HUES64 (cell line): Measurements from ENCODE around the gene SLC22A17.

Experiments
- H3K27ac ChIP-seq: 2 replicates; pipeline ENCODE4 v1.7.0; 2013; ENCODE audit warnings: low read depth, low read length, inconsistent platforms
- H3K27me3 ChIP-seq: 2 replicates; pipeline ENCODE4 v1.6.1; 2013; ENCODE audit warnings: mild to moderate bottlenecking, low read length; ENCODE audit not compliant: insufficient read depth
- H3K36me3 ChIP-seq: 2 replicates; pipeline ENCODE4 v1.6.1; 2013; ENCODE audit warnings: mild to moderate bottlenecking, low read length; ENCODE audit not compliant: insufficient read depth
- H3K4me1 ChIP-seq: 2 replicates; pipeline ENCODE4 v1.6.1; 2013; ENCODE audit warnings: mild to moderate bottlenecking, low read length, moderate library complexity; ENCODE audit not compliant: insufficient read depth
- H3K4me3 ChIP-seq: 2 replicates; pipeline ENCODE4 v1.5.1; 2013; ENCODE audit warnings: mild to moderate bottlenecking, low read length, moderate library complexity
- H3K9ac ChIP-seq: 2 replicates; pipeline ENCODE4 v1.6.1; 2013; ENCODE audit warnings: mild to moderate bottlenecking, low read depth, low read length
- H3K9me3 ChIP-seq: 2 replicates; pipeline ENCODE4 v1.6.1; 2013; ENCODE audit warnings: low read depth, low read length; ENCODE audit not compliant: insufficient read depth
- WGBS: fragments of 150-250, 120-280 bp; methylation state at CpG from one replicate; pipeline ENCODE4 v1.1.7; 2013; ENCODE audit warnings: missing lambda C conversion rate; 5-methylcytosine and 5-hydroxymethylcytosine counted together

SLC22A17 gene

DNA sequence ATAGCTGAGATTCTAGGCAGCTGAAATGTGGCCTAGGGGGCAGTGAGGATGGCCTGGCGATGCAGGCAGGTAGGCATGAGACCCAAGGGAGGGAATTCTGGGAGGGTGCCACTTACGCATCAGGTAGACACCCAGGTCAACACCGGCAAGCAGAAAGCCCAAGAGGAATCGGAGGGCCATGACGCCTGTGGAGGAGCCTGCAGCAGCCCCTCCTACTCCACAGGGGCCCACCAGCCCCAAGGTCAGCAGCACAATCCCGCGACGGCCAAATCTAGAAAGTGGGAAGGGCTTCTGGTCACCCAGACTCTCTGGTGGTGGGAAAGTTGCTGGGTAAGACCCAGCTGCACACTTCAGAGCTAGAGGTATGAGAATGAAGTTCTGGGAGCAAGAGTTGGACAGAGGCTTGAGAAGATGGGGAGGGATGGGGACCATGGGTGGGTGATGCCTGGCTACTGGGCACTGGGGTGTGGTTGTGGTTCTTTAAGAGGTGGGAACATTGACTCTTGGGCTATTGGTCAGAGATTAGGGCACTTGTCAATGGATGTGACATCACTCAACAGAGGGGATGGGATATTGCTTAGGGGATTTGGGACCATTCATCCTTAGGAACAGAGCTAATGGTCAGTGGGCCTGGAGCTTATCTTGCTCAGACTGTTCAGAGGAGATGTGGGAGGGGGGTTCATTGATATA lies 3.4 kb downstream of the SLC22A17 start:
- Histone ChIP-seq H3K4me1 (no peaks in the 10 kb centered on the region), H3K27me3 (peaks cover 26% of the 10 kb centered on the region), H3K36me3 (no peaks in the 10 kb centered on the region), H3K4me3 (no peak overlapping the region), H3K9me3 (no peaks in the 10 kb centered on the region), H3K9ac (no peak overlapping the region), H3K27ac (no peak overlapping the region)
- WGBS = 88% methylated on average over 8 of the region's 8 CpGs

DNA sequence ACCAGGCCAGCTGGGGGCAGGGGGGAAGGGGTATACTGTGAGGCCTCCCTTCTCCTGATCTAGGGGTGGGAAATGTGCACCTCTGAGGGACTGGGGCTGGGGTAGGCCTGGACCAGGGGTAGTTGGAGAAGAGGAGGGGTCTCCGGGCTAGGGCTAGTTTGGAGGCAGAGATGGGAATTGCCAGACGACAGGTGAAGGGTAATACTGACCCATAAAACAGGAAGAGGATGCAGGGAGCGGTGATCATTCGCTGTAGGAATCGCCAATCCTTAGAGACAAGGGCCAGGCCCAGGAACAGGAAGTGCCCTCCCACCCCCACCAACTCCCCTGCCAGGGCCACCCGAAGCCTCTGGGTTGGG lies 4.4 kb downstream of the SLC22A17 start:
- no peak overlapping the region for H3K9ac ChIP-seq
- no peaks in the 10 kb centered on the region for H3K9me3 ChIP-seq
- no peak overlapping the region for H3K27ac ChIP-seq
- H3K27me3 ChIP-seq = peaks cover 16% of the 10 kb centered on the region
- H3K36me3 ChIP-seq = no peaks in the 10 kb centered on the region
- 95% methylated on average over 6 of the region's 6 CpGs for whole genome bisulfite sequencing
- no peak overlapping the region for H3K4me3 ChIP-seq
- no peaks in the 10 kb centered on the region for H3K4me1 ChIP-seq

DNA sequence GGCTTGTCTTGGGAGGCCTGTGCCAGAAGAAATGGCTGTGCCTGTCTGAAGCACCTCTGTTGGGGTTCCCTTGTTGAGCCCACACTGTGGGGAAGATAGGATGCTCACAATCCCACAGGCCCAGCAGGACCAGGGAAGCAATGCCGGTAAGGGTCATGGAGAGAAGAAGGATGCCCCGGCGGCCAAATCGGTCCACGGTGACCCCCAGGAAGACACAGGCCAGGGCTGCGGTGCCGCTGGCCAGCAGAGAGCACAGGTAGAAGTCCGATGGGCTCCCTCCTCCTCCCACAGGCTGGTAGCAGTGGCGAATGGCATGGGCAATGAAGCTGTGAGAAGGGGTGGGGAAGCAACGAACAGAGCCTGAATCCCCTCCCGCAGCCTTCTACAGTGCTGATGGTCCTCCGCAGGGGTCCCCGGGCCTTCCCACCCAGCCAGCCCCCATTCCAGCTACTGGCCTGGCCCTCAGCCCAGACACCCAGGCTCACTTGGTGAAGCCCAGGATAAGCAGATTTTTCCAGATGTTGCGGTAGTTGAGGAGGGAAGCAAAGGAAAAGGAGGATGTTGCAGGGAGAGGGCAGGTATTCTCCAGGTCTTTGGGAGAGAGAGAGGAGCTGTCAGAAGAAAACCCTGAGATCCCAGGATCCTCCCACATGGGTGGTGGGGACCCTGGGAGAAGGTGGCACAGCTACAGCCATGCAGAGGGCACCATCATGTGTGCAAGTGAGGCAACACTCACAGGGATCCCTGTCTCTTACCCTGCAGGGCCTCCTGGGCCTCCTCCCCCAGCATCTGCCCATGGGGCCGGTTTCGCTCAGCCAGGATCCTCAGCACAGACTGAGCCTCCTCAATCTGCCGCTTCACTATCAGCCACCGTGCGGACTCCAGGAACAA lies 5.0 kb downstream of the SLC22A17 start:
- 95% methylated on average over 19 of the region's 19 CpGs for WGBS
- Histone ChIP-seq H3K36me3 (no peaks in the 10 kb centered on the region), H3K4me1 (no peaks in the 10 kb centered on the region), H3K27me3 (peaks cover 15% of the 10 kb centered on the region), H3K27ac (no peak overlapping the region), H3K9ac (no peak overlapping the region), H3K9me3 (no peaks in the 10 kb centered on the region), H3K4me3 (no peak overlapping the region)

DNA sequence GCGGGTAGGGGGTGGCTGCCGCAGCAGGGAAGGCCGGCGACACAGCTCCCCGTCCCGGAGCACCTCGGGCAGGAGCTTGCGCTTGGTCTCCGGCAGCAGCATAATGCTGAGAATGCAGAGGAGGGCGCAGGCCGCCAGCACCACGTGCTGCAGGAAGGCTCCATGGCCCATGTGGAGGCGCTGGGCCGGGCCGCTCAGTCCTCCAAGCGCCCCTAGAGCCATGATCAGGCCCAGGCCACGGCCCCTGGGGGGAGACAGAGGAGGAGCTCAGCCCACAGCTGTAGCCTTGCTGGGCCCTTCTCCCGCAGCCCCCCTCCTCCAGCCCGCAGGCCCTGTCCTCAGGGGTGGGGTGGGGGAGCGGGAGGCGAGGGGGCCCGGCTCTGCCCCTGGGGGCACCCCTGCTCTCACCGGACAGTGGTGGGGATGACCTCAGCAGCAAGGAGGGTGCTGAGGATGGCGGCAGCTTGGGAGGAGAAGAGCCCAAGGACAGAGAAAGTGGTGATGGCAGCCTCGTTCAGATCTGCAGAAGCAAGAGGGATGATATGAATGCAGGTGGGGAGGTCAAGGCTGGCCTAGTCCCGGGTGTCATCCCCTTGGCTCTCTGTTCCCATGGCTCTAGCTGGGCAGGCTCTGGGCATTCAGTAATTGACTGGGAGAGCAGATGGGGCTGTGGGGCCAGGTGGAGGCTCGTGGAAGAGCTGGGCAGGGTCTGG lies 5.8 kb downstream of the SLC22A17 start:
- Histone ChIP-seq H3K27me3 (peaks cover 12% of the 10 kb centered on the region), H3K4me3 (no peak overlapping the region), H3K4me1 (no peaks in the 10 kb centered on the region), H3K36me3 (no peaks in the 10 kb centered on the region), H3K9me3 (no peaks in the 10 kb centered on the region), H3K9ac (no peak overlapping the region), H3K27ac (no peak overlapping the region)
- 87% methylated on average over 27 of the region's 27 CpGs for WGBS

GRCh38 chr14:23345987-23346692 lies 6.5 kb downstream of the SLC22A17 start:
- Histone ChIP-seq H3K4me3 (no peak overlapping the region), H3K36me3 (no peaks in the 10 kb centered on the region), H3K27ac (no peak overlapping the region), H3K9ac (no peak overlapping the region), H3K9me3 (peaks cover 3% of the 10 kb centered on the region; the same call in 1 of the 2 replicates), H3K4me1 (no peaks in the 10 kb centered on the region), H3K27me3 (peaks cover 5% of the 10 kb centered on the region)
- 67% methylated on average over 13 of the region's 13 CpGs for WGBS

DNA sequence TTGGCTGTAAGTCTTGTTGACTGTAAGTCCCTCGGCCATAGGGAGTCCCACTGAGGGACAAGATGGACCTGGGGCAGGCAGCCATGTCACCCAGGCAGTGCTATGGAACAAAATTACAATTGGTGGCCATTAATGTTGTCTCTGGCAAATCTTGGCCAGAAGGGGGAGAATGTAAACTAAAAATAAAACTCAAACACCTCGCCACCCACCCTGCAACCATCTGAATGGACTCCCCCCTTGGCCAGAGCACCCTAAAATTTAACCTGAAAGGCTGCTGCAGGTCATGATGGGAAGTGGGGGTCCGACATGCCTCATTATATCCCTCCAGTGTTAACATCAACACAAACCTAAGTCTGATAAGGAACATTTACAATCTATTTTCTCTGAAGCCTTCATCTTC lies 8.2 kb downstream of the SLC22A17 start:
- no peaks in the 10 kb centered on the region for H3K4me1 ChIP-seq
- no peak overlapping the region for H3K4me3 ChIP-seq
- no peak overlapping the region for H3K9ac ChIP-seq
- no peaks in the 10 kb centered on the region for H3K36me3 ChIP-seq
- H3K27me3 ChIP-seq = no peaks in the 10 kb centered on the region
- H3K27ac ChIP-seq = no peak overlapping the region
- 84% methylated on average over 3 of the region's 3 CpGs for WGBS
- H3K9me3 ChIP-seq = peaks cover 19% of the 10 kb centered on the region

DNA sequence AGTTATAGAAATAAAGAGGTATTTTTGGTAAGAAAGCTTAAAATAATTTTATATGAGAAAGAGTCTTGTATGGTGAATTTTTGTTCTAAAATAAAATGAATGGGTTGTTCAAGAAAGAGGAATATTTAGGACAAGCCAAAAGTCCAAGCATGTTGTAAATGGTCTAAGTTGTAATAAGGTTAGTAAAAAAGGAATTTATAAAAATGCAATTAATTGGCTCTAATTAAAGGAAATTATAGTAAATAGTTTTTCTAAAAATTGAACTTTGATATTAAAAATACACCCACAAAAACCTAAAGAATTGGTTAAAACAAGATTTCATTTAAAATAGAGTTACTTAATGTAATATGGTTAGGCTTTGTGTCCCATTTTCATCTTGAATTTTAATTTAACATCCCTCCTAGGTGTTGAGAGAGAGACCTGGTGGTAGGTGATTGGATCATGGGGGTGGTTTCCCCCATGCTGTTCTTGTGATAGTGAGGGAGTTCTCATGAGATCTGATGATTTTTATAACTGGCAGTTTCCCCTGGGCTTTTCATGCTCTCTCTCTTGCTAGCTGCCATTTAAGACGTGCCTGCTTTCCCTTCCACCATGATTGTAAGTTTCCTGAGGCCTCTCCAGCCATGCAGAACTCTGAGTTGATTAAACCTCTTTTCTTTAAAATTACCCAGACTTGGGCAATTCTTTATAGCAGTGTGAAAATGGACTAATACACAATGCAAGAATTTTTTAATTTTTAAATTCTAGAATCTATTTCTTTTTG lies 13.0 kb downstream of the SLC22A17 start:
- 74% methylated on average over 1 of the region's 1 CpG for WGBS
- no peak overlapping the region for H3K27ac ChIP-seq

GRCh38 chr14:23335623-23336022 lies 17.1 kb downstream of the SLC22A17 start:
- no peak overlapping the region for H3K4me3 ChIP-seq
- H3K27me3 ChIP-seq = no peaks in the 10 kb centered on the region; the same call in 1 of the 2 replicates
- no peaks in the 10 kb centered on the region for H3K4me1 ChIP-seq
- H3K27ac ChIP-seq = no peak overlapping the region
- no peaks in the 10 kb centered on the region for H3K36me3 ChIP-seq
- WGBS = 81% methylated on average over 5 of the region's 5 CpGs
- peaks cover 26% of the 10 kb centered on the region for H3K9me3 ChIP-seq
- H3K9ac ChIP-seq = no peak overlapping the region

More for the DNA sequence above, 13.0 kb downstream of the SLC22A17 start:
- no peaks in the 10 kb centered on the region for H3K36me3 ChIP-seq
- no peaks in the 10 kb centered on the region for H3K4me1 ChIP-seq
- H3K9ac ChIP-seq = no peak overlapping the region
- no peak overlapping the region for H3K4me3 ChIP-seq
- no peaks in the 10 kb centered on the region; the same call in 1 of the 2 replicates for H3K27me3 ChIP-seq
- peaks cover 34% of the 10 kb centered on the region for H3K9me3 ChIP-seq

GRCh38 chr14:23327947-23328744 lies 24.5 kb downstream of the SLC22A17 start:
- Histone ChIP-seq H3K9me3 (no peaks in the 10 kb centered on the region), H3K36me3 (peaks cover 30% of the 10 kb centered on the region), H3K27ac (no peak overlapping the region), H3K4me1 (no peaks in the 10 kb centered on the region; the same call in 1 of the 2 replicates), H3K27me3 (no peaks in the 10 kb centered on the region), H3K9ac (no peak overlapping the region), H3K4me3 (no peak overlapping the region)
- 58% methylated on average over 4 of the region's 4 CpGs for whole genome bisulfite sequencing
